ENCODE results near the gene TMEM107.

The TMEM107 gene

DNA sequence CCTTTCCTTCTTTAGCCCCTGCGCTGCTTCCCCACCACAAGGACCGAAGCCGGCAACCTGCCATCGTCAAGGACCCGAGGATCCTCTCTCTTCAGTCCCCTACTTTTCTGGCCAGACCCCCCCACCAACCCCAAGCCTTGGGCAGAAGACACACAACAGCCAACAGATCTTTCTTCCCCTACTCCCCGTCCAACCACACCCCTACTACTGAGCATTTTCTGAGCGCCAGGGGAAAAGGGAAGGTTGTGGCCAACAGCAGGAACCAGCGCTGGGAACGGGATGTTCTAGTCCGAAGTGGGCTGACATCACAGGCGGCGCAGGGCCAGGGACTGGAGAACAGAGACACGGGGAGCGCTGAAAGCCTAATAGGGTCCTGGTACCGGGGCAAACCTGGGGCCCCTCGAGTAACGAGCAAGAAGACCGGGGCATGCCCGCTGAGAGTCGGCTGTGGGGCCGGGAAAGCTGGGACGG, 24.5 kb downstream of the TMEM107 start:
- DNase-seq, result peak in 47 of 56 donors; percentile 25 to 82 (median 57)

DNA sequence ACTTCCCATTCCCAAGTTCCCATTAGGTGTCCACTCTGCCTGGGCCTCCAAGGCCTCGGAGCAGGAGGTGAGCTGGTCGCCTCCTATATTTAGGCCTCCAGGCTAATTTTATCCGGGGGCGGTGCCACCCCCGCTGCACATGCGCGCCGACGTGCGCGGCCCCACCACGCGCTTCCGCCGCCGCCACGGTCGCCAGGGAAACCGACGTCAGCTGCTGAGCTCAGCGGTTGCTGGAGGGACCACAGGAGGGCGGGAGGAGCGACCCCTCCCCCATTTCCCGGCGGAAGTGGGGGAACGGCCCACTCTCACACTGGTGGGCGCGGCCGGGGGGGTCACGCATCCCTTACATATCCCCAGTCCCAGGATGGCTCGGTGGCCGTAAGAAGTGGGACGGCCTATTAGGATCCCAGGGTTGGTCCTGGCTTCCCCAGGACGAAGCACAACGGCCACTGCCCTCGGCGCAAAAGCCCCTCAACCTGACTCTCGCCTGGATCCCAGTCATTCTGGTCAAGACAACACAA, 25.0 kb downstream of the TMEM107 start:
- DNase-seq, result peak in 54 of 56 donors; percentile 38 to 92 (median 78)

DNA sequence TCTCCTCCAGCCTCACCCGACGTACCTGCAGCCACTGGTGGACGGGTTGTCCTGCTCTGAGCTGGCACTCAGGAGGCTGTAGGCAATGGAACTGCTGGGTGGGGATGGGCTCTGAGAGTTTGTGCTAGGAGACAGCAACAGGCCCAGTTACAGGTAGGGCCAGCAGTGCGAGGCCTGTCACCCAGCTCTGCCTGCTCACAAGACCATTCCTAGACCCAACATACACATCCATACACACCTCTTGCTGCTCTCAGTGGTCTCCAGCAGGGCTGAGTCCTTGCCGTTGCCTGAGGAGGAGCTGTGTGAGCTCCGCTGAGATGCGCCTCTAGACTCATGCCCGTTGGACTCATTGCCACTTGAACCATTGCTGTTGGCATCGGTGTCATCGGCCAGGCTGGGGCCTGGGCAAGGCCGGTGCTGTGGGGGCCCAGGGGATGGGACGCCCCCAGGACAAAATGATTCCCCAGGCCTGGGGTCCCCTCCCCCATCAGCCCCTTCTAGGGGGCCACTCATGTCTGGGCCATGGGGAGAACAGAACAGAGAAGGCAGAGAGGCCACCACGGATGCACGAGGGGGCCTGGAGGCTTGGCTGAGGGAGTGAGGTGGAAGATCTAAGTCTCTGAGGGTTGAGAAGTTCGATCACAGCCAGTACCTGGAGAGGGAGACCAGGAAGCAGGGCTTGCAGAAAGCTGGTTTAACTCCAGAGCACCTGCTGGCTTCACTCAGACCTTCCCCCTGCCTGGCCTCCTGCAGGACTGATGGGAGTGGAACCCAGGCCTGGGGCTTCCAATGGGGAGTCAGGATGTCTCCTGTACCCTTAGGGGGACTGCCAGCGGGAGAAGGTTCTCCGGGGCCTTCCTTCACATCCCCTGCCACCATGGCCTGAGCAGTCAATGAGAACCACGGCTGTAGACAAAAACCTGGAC, 25.7 kb downstream of the TMEM107 start:
- no peak for DNase-seq

DNA sequence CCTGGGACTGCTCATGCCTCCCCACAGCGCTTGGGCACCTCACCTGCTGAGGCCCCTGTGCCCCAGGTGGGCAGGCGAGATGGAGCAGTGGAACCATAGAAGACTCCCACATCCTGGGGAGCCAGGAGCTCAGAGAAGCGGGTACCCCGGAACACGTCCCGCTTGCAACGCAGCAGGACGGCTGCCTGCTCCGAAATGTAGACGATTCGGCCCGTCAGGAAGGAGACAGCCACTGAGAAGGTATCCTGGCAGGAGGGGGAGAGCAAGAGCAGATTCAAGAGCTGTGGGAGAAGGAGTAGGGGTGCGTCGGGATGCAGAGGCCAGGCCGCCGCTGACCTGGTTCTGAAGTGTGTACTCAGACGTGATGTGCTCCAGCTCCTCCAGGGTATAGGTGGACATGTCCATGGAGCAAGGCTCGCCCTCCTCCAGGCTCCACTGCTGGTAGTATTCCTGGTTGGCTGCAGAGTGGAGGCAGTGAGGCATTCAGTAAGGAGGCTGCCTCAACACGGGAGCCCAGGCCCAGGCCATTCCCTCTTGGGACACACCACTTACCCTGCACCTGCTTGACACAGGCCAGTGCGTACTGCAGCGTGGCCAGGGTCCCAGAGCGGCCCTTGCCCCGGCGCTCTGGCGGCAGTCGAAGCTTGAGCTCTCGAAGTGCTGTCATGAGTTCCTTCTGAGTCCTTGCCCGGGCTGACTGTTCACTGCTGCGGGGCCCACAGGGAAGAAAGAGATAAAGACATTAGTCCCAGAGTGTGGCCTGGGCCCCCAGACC, 26.6 kb downstream of the TMEM107 start:
- no peak for DNase-seq

DNA sequence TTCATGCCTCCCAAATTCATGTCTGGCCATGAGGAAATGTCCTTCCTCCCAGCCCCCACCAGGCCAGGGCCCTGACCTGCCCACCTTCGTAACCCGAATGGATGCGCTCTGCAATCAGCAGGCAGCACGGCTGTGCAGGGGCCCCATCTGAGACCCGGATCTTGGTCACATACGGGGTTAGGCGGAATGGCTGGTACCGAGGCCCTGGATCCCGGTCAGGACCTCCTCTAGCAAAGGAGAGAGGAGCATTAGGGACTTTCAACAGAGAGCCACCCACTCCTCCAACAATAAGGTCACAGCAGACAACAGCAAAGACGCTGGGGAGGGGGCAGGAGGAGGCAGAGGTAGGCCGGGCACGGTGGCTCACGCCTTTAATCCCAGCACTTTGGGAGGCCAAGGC, 27.6 kb downstream of the TMEM107 start:
- DNase-seq, result no peak

DNA sequence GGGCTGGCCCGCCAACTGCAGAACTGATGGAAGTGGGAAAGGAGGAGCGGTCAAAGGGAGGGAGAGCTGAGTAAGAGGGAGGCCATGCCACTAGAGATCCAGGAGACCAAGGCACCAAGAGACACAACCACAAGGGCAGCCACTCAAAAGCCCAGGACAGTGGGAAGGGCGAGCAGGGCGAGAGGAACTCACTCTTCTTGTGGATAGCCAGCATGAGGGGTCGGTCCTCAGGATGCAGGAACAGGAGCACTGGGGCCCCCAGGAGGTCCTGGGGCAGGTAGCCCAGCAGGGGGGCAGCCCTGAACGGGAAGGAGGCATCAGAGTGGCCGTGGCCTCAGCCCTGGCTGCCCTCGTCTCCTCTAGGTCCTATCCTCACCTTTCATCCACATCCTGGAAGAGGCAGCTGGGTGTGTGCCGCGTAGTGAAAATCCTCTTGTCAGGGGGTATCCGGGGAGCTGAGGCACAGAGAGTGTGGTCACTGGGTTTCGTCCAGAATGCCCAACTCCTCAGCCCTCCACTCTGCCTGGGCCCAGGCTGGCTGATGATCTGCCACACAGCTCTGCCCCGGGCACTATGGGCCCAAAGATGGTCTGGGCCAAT, 28.3 kb downstream of the TMEM107 start:
- DNase-seq, result no peak

DNA sequence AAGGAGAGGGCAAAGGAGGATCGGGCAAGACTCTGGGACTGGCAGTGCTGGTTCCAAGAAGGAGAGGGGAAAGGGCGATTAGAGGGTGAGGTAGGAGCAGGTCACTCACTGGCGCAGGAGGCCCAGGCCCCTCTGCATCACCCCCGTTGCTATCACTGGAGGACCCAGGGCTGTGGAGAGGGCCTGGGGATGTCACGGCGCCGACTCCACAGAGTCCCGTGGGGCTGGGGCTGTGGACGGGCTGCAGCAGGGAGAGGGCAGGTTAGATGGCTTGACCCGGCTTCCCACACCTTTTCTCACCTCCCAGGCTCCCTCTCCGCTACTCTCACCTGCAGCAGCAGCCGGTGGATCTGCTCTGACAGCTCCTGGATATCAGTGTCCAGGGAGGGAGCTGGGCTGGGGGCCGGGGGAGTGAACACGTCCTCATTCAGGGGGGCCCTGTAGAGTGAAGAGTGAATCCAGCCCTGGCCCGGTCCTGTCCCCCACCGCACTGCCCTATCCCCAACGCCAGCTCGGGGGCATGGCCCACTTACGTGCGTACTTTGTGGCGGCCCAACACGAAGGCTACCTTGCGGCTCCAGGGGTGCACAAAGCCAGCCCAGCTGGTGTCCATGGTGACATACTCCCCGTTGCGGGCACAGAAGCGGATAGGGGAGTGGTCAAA, 28.9 kb downstream of the TMEM107 start:
- DNase-seq, result no peak

DNA sequence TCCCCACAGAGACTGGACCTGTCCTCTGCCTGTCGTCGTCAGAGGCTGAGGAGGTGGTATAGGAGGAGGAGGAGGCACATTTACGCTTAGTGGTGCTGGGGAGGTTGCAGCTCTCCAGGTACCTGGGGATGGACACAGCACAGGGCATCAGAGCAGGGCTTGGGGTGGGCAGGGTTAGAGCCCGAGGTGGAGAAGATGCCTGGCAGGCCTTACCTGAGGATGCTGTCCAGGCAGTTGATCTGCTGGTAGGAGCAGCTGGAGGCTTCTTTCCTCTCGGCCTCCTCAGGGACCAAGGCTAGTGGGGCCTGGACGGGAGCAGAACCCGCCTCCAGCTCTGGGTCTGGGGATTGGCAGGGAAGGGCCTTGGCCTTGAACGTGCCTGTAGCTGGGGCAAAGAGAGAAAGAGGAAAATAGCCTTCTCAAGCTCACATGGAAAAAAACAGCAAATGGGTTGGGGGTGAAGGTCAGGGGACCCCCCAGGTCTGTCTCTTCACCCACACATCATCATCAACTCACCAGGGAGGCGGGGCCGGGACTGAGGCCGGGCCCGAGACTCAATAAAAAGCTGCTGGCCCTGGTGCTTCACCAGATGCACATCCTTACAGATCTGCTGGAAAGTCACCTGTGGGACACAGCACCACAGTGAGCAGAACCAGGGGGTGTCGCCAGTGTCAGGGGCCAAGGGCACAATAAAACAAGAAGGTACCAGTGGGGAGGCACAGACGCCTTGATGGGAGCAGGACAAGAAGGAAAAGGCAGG, 29.6 kb downstream of the TMEM107 start:
- no peak for DNase-seq

DNA sequence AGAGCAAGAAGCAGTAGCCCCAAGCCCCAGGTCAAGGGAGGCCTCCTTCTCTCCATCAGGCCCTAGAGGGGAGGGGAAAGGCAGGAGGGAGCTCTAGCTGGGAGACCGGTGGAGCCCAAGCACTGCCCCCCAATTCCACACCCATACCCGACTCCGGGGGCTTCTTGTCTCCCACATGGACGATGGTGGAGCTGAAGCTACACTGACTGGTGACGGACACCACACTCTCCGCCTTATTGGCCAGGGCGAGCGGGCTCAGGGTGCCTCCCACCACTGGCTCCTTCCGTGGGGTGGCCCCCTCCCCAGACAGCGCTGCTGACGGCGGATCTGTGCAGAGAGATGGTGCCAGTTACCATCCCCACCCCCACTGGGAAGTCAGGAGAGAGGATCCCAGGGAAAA, 30.4 kb downstream of the TMEM107 start:
- DNase-seq, result no peak

DNA sequence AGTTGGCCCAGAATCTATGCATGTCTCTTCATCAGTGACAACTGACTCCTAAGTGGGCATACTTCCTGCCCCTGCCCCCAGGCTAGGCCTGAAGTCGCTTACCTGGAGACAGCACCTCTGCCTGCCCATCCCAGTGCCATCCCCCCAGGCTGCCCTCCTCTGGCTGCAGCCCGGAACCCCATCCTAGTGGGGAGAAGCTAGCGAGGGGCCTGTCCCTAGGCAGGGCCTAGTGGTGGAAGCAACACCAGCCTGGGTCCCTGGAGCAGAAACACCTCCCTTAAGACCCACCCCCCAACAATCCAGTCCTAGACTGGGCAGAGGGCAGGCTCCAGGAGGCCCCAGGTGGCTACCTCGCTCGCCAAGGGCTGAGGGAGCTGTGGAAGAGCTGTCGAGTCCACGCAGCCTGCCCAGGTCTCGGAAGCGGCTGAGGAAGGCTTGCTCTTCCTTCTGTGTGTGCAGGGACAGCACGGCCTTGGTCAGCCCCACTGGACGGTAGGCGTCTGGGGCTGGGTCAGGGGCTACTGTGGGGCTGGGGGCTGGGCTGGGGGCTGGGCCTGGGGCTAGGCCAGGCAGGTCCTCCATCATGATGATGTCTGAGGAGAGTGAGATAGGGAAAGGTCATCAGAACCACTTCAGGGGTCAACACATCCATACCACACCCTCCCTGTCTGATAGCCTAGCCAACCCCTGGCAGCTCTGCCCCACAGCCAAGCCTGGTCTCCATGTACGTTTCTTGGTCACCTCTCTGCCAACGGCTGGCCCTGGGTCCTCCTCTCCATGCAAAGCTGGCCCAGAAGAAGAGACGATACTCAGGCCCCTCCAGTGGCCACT, 31.6 kb downstream of the TMEM107 start:
- no peak for DNase-seq

DNA sequence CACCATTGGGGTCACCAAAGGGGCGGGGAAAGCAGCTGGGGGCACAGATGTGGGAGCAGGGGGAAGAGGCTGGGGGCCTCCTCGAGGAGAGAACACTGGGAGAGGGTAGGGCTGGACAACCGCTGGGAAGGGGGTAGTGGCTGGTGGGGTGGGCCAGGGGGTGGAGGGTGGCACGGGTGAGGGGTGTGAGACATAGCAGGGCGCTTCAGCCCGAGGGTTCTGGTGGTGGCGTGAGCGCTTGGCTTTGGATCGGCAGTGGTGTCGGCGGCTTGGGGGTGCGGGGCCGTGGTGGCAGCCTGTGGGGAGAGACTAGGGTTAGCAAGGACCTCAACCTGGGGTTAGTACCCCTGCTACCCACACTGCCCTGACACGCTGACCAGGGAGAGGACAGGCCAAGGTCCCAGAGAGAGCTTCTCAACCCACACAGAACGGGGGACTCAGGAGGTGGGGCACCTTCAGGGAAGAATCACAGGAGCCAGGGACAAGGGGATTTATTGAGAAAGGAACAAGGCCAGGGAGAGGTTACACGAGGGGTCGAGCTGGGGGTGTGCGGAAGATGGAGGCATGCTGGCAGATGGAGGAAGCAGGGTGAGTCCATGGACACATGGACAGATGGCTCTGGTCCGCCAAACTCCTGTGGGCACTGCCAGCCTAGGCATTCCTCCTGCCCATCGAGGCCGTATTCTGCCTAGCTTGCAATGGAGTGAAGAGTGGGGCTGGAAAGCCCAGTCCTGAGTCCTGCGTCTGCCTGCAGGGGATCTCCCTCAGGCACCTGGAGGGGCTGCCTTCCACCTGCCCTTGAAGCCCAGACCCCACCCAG, 32.4 kb downstream of the TMEM107 start:
- no peak for DNase-seq

DNA sequence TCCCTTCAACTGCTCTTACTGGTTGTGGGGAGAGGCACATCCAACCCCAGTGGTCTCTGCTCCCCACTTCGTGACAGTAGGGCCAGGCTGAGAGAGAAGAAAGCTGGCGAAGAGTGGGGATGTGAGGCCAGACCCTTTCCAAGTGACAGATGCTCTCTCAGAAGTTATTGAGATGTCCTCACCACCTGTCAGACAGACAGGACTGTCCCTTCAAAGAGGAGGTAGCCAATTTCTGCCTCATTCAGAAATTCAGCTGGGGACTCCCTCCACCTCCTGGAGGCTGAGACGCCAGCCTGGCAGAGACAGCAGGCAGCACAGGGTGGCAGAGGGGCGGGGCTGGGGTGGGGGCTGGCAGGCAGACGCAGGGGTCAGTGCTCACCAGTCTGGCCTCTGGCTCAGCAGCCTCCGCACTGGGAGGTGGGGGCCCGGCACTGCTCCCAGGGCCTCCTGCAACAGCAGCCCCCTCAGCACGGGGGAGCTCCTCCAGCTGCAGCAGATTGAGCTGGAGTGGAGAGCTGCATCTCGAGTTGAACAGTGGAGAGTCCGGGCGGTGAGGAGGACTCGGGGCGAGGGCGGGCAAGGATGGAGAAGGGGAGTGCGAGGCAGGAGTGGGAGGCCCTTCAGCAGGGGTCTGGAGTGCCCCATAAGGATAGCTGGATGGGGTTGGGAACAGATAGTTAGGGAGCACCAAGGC, 33.1 kb downstream of the TMEM107 start:
- no peak for DNase-seq

DNA sequence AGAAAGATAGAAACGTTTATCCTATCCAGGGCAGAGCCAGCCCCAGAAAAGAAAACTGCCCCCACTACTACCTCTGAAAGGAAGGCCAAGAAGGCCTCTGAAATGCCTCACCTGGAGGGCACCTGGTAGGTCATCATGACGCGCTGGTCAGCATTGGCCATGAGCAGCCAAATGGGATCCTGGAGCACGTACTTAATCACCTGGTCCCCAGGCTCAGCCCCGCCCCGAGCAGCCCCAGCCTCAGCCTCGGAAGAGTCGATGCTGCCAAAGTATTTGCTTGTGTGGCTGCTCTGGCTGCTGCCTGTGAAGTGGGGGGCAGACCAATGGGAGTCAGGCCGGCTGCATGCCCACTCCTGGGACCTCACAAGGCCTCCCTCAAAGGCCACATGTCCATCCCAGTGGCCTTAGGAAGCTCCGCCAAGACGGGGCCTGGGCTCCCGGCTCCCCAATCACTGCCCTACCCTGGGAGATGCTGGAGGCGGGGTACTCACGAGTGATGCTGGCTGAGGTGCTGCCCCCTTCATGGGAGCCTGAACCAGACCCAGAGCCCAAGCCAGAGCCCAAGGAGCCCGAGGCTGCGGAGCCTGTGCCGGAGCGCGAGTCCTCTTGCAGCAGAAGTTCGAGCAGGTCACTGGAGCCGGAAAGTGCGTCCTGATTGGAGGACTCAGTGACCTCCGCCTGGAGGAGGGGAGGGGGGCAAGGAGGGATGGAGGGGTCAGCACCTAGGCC, 33.9 kb downstream of the TMEM107 start:
- DNase-seq, result no peak

DNA sequence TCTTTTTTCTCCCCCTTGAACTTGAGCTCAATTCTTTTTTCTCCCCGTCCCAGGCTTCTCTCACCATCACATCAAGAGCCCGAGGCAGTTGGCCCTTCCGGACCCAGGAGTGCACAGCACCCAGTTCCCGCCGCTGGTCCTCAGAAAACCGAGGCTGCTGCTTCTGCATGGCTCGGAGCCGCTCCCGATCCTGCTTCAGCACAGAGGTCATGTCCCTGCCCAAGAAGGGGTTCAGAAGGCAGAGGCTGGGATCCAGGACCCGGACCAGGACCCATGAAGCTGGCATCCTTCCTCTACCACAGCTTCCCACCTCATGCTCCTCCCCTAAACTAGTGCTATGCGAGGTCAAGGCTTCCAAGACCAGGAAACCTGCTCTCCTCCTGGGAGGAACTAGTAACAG, 34.4 kb downstream of the TMEM107 start:
- DNase-seq, result no peak

DNA sequence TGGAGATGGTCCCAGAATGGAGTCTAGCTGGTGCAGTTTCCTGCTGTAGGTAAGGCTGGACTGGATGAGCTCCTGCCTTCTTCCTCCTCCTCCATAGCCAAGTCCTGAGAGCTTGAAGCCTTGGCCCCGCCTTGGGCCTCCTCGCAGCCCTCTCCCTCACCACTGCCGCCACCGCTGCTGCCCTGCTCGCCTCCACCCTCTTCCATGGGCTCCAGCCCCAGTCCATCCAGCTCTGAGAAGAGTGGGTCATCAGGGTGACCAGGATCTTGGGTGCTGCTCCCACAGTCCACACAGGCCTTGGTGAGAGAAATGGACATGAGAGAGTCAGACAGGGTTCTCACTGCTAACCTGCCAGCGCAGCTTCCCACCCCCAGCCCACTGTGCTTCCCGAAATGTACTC, 35.1 kb downstream of the TMEM107 start:
- no peak for DNase-seq

DNA sequence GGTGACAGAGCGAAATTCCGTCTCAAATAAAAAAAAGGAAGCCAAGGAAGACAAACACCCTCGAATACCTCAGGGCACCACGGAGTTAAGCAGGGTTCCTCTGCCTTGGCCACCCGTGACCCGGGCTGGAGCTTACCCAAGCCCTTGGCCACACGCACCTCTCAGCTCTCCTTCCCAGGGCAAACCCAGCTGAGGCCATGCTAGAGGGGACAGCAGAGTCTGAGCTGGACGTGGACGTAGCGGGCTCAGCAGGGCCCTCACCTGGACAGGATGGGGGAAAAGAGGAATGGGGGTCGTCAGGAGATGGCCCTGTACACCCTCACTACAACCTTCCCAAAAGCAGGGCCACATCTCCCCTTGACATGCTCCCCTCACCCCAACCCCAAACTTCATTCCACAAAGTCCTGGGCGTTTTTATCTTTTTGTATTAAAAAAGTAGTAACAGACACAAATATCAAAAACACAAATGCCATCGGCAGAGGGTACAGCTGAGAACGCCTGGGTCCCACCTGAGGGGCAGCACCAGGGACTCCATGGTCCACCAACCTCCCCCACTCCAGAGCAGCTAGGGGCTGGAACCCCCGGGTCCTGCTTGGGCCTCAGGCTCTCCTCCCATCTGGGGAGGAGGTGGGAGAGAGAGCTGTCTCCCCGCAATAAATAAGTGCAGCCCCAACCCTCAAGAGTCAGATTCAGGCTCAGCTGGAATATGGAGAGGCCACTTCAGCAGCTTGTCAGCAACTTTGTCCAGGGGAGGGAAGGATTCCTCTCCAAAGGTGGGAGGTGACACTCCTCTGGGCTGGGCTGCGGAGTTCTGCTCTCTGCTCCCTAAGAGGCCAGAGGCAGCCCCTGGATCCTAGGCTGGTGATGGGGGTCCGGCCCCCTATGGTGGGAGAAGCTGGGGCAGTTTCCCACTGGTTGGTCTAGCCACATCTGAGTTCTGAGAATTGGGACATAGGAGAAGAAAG, 35.8 kb downstream of the TMEM107 start:
- no peak for DNase-seq

Measured in amygdala (tissue), 56 donors.